Measurements from ENCODE around the gene ABHD11.

Gene ABHD11

DNA sequence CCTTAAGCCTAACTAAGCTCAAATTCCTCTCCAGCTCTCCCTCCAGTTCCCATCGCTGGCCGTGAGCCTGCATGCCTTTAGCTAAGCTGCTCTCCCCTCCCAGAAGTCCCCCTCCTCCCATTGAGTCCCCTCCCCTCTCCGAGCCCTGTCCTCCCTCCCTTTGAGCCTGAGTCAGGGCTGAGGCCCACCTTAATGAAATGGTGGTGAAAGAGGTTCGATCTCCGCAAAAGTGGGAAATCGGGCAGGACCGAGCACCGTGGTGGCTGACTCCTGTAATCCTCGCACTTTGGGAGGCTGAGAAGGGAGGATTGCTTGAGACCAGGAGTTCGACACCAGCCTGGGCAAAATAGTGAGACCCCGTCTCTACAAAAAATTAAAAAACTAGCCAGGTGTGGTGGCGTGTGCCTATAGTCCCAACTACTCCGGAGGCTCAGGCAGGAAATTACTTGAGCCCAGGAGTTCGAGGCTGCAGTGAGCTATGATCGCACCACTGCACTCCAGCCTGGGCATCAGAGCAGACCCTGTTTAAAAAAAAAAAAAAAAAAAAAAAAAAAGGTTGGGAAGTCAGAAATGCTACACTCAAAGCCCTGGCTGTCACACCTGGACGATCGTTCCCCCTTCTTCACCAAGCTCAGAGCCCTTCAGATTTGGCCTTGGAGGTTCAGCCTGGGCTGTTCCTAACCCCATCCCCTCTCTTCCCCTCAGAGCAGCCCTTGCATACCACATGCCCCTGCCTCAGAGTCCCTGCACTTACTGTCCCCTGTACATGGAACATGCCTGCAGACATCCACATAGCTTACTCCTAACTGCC, 32.5 kb upstream of the ABHD11 start:
- TF ChIP-seq, protein P1, sequence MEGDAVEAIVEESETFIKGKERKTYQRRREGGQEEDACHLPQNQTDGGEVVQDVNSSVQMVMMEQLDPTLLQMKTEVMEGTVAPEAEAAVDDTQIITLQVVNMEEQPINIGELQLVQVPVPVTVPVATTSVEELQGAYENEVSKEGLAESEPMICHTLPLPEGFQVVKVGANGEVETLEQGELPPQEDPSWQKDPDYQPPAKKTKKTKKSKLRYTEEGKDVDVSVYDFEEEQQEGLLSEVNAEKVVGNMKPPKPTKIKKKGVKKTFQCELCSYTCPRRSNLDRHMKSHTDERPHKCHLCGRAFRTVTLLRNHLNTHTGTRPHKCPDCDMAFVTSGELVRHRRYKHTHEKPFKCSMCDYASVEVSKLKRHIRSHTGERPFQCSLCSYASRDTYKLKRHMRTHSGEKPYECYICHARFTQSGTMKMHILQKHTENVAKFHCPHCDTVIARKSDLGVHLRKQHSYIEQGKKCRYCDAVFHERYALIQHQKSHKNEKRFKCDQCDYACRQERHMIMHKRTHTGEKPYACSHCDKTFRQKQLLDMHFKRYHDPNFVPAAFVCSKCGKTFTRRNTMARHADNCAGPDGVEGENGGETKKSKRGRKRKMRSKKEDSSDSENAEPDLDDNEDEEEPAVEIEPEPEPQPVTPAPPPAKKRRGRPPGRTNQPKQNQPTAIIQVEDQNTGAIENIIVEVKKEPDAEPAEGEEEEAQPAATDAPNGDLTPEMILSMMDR (conservative IDR thresholded peaks at IDR 0.05; ENCODE audit: low read depth, low read length), result no peak
- no peak for DNase-seq (ENCODE audit: low read depth)
- H3K4me3 ChIP-seq (ENCODE audit: low read depth, low read length), result no peak overlapping the region

DNA sequence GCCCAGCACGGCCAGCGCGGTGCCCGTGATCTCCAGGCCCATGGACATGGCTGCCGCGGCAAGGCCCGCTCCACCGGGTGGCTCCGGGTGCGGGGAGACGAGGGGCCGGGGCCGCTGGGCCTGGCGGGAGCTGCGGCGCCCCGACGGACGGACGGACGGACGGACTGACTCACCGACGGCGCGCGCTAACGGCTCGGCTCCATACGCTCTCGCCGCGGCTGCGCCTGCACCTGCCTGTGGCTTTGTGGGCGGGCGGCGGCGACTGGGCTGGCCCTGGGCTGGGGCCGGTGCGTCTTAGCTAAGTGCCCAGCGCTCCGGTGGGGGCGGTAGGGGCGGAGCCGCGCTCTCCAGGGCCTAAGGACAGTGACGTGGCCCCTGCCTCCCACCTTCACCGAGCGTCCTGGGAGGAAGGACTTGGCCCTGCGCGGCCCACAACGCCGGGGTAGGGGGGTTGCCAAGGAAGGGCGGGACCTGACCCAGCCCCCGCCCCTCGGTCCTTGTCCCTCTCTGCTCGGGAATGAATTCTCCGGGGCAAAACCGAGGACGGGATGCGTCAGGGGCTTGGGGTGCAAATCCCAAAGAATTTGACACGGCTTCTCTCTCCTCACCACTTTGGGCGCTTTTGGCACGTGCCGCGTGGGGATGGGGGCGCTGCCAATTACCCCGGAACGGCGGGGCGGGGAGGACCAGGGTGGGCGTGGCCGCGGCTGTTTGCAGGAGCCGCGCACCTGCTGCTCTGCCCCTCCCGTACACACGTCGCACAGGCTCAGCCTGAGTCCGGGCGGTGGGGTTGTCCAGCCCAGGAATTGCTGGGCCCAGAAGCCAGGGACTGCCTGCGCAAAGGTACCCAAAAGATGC, 31.6 kb upstream of the ABHD11 start, which contains the start of gene CLDN3:
TSS of gene CLDN3 (minus strand) at position 269 of the 858 bp plus-strand sequence. CDS start at position 48, 221 bp downstream.
- TF ChIP-seq, protein P1 (conservative IDR thresholded peaks at IDR 0.05; ENCODE audit: low read depth, low read length), result no peak
- DNase-seq (ENCODE audit: low read depth), result no peak
- H3K4me3 ChIP-seq (ENCODE audit: low read depth, low read length), result no peak within 1 kb of the TSS

DNA sequence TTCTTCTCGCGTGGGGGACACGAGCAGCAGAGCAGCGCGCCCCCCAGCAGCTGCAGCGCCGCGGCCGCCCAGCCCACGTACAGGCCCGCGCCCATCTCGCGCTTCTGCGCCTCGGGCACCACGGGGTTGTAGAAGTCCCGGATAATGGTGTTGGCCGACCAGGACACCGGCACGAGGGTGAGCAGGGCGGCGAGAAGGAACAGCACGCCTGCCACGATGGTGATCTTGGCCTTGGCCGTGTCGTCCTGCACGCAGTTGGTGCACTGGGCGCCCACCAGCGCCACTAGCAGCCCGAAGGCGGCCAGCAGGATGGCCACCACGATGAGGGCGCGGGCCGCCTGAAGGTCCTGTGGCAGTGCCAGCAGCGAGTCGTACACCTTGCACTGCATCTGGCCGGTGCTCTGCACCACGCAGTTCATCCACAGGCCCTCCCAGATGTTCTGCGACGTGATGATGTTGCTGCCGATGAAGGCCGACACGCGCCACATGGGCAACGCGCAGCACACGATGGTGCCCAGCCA, 30.9 kb upstream of the ABHD11 start:
- no peak overlapping the region for H3K4me3 ChIP-seq (ENCODE audit: low read depth, low read length)
- TF ChIP-seq, protein P1 (conservative IDR thresholded peaks at IDR 0.05; ENCODE audit: low read depth, low read length), result no peak
- no peak for DNase-seq (ENCODE audit: low read depth)

DNA sequence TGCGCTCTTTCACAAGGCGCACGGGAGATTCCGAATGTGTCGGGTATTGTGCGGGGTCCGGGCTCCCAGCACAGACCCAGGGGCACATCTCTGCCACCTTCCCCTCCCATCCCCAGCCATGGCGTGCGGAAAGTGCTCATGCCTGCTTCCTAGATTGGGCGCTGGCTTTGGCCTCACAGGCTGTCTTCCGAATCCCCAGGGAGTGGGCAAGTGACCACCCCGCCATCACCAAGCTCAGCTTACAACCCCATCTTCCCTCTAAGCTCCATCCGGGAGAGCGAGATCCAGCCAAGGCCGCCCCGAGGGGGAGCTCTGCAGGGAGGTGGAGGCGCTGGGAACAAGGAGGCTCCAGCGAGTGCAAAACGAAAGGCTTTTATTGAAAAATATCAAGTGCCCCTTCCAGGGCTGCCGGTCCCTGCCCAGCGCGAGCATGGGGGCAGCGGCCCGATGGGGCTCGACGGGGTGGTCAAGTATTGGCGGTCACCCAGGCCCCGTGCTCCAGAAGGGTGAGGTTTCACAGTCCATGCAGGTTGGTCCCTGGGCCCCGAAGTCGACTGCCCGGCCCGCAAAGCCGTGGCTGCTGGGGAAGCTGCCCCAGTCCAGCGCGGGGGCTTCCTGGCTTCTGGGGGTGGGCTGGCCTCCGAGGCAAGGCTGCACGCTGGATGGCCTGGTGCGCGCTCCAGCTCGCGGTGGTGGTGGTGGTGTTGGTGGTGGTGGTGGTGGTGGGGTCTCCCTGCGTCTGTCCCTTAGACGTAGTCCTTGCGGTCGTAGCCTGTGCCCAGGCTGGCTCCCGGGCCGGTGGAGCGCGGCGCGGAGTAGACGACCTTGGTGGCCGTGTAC, 30.3 kb upstream of the ABHD11 start:
- H3K4me3 ChIP-seq (ENCODE audit: low read depth, low read length), result no peak overlapping the region
- DNase-seq (ENCODE audit: low read depth), result no peak
- TF ChIP-seq, protein P1 (conservative IDR thresholded peaks at IDR 0.05; ENCODE audit: low read depth, low read length), result no peak

DNA sequence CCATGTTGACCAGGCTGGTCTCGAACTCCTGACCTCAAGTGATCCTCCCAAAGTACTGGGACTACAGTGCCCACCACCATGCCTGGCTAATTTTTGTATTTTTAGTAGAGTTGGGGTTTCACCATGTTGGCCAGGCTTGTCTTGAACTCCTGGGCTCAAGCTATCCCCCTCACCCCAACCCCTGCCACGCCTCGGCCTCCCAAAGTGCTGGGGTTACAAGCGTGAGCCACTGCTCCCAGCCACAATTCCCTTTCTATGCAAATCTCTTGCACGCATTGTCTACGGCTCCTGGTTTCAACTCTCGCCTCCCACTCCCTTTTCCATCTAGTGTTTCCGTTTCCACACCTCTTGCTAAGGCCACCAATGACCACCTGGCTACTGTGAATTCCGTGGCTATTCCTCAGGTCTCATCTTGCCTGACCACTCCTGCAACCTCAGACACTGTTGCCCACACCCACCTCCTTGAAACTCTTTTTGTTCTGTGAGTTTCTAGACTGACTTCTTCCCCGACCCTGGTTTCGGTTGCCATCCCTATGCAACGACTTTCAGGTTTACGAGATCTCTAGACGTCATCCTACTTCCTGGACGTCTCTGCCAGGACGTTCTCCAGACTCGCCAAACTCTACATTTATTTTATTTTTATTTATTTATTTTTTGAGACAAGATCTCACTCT, 28.1 kb upstream of the ABHD11 start:
- TF ChIP-seq, protein P1 (conservative IDR thresholded peaks at IDR 0.05; ENCODE audit: low read depth, low read length), result no peak
- no peak overlapping the region for H3K4me3 ChIP-seq (ENCODE audit: low read depth, low read length)
- DNase-seq (ENCODE audit: low read depth), result no peak

DNA sequence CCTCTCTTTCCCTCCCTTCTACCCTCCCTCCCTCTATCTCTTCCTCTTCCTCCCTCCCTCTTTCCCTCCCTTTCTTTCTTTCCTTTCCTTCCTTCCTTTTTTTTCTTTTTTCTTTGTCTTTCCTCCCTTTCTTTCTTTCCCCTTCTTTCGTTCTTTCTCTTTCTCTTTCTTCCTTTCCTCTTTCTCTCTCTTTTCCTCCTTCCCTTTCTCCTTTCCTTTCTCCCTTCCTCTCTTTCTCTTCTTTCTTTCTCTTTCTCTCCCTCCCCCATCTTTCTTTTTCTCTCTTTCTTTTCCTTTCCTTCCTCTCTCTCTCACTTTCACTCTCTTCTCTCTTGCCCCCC, 24.0 kb upstream of the ABHD11 start:
- no peak overlapping the region for H3K4me3 ChIP-seq (ENCODE audit: low read depth, low read length)
- DNase-seq (ENCODE audit: low read depth), result no peak
- TF ChIP-seq, protein P1 (conservative IDR thresholded peaks at IDR 0.05; ENCODE audit: low read depth, low read length), result no peak
